NCI-H2196 (cell line): ENCODE measurements around the gene PTPRN2.

ENCODE experiments used
- DNase-seq: peaks from one replicate; lab custom pipeline; 2025; ENCODE audit not compliant: unreplicated experiment; lab: John Stamatoyannopoulos, UW

Gene PTPRN2

GRCh38 chr7:158602905-158603772 lies 15.5 kb upstream of the PTPRN2 start:
- no peak for DNase-seq

DNA sequence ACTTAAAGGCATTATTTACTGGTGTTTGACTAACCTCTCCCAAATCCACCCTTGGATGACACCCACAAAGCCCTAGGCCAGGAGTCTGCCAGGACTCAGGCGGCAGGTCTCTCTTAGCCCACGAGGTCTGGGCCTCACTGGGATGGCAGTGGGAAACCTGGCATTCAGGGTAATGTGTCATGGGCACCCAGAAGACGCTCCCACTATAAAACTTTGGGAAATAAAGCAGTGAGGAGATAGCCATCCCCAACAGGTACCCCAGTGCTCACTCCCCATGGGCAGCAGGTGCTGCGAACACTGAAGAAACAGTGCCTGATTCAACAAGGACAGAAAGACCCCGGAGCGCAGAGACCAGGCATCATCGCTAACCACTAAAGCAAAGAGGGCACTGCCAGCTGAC lies 14.4 kb upstream of the PTPRN2 start:
- no peak for DNase-seq

DNA sequence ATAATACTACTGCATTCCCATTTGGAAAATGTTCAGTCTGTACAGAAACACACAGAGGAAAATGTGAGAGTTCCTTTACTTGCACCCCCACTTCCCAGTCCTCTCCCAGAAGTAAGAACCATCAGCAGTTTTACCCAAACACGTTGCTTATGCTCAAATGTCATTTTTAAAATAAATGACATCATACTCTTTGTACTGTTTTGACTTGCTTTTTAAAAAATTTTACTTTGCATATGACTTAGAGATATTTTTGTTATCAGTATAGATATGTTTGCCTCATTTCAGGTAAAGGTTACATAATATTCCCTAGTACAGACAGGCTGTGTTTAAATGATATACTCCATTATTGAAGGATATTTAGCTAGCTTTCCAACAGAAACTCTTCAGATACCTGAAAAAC lies 13.5 kb upstream of the PTPRN2 start:
- DNase-seq: no peak

- no peak for DNase-seq
Measured at GRCh38 chr7:158596745-158597144, 9.1 kb upstream of the PTPRN2 start.

DNA sequence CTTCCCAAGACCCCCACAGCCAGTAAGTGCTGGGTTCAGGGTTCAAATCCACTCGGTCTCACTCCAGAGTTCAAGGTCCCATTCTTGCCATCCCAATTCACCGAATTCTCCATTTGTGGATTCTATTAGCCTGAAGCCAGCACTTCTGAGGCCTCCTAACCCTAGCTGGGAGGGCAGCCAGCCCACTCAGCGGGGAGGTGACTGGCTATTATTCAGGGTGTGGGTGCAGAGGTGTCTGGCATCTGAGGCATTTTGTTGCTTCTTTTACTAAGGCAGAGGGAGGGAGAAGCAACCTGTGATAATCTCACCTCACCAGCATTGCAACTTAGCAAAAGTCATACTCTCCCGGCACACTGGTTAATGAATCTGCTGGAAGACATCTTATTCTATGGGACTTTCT lies 8.7 kb upstream of the PTPRN2 start:
- no peak for DNase-seq

DNA sequence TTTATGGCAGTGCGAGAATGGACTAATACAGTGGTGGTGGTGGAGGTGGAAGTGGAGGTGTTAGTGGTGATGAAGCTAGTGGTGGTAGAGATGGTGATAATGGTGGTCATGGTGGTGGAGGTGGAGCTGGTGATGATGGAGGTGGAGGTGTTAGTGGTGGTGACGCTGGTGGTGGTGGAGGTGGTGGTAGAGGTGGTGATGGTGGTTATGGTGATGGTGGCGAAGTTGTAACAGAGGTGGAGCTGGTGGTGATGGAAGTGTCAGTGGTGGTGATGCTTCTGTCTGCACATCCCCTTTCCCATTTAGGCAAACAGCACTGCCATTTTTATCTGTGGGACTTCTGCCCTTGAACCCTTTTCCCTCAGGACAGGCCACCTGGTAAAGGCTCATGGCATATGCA lies 7.4 kb upstream of the PTPRN2 start:
- no peak for DNase-seq

DNA sequence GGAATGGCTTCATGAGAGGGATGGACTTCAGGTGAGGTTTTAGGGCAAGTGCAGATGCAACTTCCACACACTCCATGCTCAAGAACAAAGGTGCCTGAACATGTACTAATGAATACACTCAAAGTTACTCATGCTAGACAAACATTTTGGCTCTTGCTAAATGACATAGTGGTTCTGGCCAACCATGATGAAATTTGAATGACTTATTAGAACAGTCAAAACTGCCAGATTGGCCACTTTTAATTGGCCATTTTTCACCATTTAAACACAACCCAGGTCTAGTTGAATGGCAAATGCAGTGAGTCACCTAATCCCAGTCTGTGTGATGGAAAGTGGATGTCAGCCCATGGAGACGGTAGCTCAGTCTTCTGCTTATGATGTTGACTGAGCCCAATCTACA lies 4.9 kb upstream of the PTPRN2 start:
- no peak for DNase-seq

DNA sequence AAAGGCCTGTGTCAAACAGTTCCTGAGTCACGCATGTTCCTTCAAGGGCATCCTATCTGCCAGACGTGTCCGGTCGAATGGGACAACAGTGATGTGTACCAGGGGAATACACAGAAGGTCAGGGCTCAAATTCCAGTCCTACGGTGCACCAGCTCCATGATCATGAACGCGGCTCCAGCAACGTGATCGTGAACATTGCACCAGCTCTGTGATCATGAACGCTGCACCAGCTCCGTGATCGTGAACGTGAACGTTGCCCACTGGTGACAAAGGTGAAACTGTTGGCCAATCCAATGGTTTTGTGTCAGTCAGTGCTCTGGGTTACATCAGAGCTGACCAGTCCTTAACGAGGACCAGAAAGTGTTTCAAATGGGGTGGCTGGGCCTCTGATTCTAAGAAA lies 4.3 kb upstream of the PTPRN2 start:
- DNase-seq: no peak

DNA sequence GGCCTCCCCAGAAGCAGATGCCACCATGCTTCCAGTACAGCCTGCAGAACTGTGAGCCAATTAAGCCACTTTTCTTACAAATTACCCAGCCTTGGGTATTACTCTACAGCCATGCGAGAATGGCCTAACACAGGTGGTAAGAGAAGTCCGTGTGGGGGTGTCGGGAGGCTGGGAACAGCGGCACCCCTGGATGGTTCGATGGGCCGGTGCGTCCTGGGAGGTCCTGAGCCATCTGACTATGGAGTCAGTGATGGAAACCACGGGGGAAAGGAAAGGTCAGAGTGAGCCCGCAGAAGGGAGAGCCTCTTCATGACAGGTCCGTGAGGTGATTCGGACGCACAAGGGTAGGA lies 2.5 kb upstream of the PTPRN2 start:
- DNase-seq: no peak

- no peak for DNase-seq
Measured at GRCh38 chr7:158589653-158590052, 2.0 kb upstream of the PTPRN2 start.

- DNase-seq: no peak
Measured at GRCh38 chr7:158588878-158589442, 1.3 kb upstream of the PTPRN2 start.

DNA sequence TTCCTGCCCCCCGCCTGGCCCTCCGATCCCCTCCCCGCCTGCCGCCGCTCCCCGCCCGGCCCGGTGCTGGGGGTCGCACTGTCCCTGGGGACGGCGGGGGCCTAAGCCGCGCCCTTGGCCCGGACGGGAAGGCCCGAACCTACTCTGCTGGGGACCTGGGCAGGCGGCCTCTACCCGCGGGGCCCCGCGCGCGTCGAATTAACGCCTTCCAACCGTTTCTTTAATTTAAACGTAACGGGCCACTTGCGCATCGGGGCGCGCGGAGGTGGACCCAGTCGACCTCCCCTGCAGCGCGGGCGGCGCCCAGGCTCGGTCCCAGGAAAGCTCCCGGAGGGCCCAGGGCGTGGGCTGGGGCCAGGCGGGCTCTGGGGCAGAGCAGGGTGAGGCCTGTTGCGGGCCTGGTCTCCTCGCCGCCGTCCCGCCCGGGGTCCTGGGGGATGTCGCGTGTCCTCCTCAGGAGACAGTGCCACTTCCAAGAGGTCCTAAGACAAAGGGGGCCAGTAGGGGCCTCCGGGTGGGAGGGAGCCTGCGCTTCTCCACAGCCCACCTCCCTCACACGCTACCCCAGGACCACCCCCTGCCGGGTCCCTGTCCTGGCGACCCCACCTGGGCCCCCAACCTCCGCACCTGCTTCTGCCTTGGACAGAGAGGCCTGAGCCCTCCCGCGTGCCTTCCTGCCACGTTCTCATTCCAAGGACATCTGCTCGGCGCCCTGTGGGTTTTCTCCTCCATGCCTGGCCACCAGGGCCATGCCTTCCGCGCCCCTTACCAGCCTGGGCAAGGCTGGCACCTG lies 658 bp upstream of the PTPRN2 start:
- DNase-seq: no peak

DNA sequence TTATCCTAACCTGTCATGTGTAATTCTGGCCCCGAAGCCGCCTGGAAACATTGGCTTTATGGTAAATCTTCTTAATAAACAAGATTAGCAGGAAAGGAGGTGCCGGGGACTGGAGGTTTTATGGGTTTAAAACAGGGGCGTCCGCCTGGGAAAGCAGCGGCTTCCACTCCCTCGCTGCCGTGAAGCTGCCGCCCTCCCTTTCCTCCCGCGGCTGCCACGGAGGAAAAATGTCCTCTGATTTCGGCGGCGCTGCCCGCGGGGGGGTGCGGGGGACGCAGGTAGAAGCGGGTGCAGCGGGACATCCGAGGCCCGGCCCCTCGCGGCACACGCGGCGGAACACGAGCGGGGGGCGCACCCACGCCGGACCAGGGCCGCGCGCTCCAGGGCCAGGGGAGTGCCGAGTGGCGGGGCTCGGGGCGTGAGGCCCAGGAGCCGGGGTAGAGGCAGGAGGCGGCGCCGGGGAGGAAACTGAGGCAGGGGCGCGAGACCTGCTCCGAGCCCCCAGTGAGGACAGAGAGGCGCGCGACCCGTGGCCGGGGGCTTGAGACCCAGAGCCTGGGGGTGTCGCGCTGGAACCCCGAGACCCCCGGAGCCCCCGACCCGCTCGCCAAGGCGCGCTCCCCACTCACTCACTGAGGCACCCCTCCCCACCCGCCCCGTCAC lies 993 bp downstream of the PTPRN2 start:
- DNase-seq: no peak

GRCh38 chr7:158585721-158586498 lies 1.7 kb downstream of the PTPRN2 start:
- DNase-seq: peak; percentile 25

DNA sequence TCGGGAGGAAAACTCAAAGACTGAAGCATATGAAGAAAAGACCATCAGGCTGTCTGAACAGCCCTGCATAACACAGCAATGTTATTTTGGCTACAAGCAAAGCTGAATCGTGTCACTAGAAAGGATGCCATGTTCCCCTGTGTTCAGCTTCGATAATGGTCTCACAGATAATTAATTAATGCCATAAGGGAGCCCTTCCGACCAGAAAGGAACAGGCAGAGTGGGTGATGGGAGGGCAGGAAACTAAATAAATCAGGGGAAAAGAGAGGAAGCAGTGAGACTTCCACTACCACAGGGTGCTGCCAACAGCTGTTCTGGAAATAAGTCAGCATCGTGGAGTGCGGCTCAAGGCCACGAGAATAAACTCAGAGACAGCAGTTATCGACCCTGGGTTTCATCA lies 3.2 kb downstream of the PTPRN2 start:
- DNase-seq: no peak

DNA sequence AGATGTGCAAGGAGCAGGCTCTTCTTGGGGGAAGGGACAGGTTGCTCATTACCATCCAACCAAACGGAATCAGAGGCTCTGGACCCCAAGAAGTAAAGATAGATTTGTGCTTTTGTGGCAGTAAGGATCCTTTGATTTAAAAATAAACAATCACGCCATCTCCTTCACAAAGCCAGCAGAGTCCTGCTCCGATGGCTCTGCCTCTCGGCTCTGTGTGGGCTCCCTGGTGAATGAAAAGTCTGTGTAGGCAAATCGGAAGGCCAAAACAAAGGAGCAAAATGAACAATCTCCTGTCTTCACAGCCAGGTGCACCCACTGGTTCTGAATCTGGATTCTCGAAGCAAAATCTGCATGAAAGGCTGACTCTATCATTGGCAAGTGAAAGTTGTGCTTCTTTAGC lies 3.8 kb downstream of the PTPRN2 start:
- DNase-seq: no peak

DNA sequence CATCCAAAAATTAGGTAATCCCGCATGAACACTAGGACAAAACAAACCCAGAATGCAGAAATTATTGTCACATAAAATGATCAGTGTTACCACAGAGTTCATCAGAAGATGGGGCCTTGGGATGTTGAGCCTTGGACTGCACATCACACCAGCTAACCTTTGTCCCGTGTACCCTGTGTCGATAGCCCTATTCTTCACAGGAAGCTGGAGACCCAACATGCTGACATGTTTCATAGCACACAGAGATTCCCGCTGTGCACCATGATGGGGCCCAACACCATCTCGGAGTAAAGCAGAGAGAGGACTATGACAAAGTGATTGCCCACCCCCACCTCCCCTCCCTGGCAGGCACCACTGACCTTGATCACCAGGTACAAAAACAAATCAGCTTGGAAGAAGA lies 4.5 kb downstream of the PTPRN2 start:
- DNase-seq: no peak

GRCh38 chr7:158582089-158582456 lies 5.5 kb downstream of the PTPRN2 start:
- peak; percentile 22 for DNase-seq

DNA sequence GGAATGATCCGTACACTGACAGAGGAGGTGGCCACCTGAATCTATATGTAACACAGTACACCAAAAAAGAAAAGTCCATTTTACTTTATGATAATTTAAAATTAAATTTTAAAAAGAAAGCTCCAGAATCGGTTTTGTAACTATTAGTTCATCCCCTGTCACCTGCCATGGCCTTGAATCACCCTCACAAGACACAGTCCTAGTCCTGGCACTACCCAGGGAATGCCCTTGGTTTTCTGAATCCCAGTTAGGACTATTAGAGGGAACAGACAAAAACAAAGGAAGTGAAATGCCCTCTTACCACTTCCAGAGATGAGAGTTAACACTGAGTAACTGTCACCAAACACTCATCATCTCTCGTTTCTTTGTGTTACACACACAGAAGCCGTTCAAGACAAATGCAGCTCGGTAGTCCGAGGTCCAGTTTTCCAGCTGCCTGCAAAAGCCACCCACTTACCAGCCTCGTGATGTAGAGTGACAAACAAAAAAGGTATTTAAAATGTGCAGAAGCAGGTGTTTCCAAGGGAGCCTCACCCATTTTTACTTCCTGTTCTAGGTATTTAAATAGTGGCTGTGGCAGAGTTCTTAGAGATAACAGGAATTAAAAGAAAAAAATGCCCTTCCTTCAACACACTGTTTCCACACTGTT lies 6.1 kb downstream of the PTPRN2 start:
- DNase-seq: peak; percentile 52
